ENCODE measurements around the gene ST8SIA1. TPM values are rescaled to one million over a fixed set of nuclear protein-coding genes. Genes with fewer than 3 reads are reported as not detected.

ST8SIA1 gene
- total and polyA plus RNA-seq, 2 of the 8 experiments (the other 6 are each of a cell fraction or from before 2014, with no cell fraction given) = 1.9 to 4.4 TPM

DNA sequence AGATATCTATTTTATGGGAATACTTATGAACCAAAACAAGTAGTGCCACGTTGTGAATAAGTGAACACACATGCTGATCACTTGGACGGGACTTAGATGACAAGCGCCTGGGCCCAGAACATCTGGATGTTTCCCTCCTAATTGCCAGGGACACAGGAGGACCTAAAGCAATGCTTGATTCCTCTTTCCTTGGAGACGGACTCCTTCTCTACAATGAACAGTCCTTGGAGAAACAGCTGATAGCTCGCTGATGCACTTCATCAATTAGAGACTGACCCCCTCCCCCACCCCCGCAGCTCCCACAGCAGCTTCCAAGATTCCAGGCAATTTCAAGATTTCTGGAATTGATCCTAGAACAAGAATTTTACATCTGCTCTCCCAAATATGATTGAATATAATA lies 86.4 kb downstream of the ST8SIA1 start (continued):
- TF ChIP-seq GTF2F1 (IDR thresholded peaks at IDR 0.05; ENCODE audit: borderline replicate concordance, low read depth, low read length) (no peak), MAFK (IDR thresholded peaks at IDR 0.05; ENCODE audit: low read depth, low read length) (no peak), PHF8 (conservative IDR thresholded peaks at IDR 0.05; ENCODE audit: low read depth, low read length) (no peak), CBX8 (IDR thresholded peaks at IDR 0.05; ENCODE audit: borderline replicate concordance, low read depth, low read length) (no peak), RXRA (IDR thresholded peaks at IDR 0.05; ENCODE audit: insufficient read depth, low read depth, low read length) (no peak), EZH2 (IDR thresholded peaks at IDR 0.05; ENCODE audit: low read depth, low read length, severe bottlenecking) (no peak)
